H1 (cell line): ENCODE measurements around the gene PIAS3.

ENCODE experiments used
- CREB1 ChIP-seq: IDR thresholded peaks from 2 replicates; pipeline ENCODE4 v1.6.1; 2012; ENCODE audit warnings: inconsistent platforms
- CTCF ChIP-seq, 3 experiments: IDR thresholded peaks; 1 replicate in 2 of 3; 2 replicates in 1 of 3; pipeline versions ENCODE4 v1.5.1 to v1.6.1; 2011; ENCODE audit warnings: low read length in 3 of 3, mild to moderate bottlenecking in 3 of 3, inconsistent platforms in 2 of 3, low read depth in 1 of 3, moderate library complexity in 1 of 3; ENCODE audit not compliant: insufficient read depth in 1 of 3; ENCODE audit errors: control extremely low read depth in 1 of 3
- NRF1 ChIP-seq: IDR thresholded peaks from 2 replicates; pipeline ENCODE4 v1.6.1; 2011; ENCODE audit warnings: mild to moderate bottlenecking, low read depth, low read length, improper control_type of control experiment
- POLR2A ChIP-seq, 2 experiments: IDR thresholded peaks; 1 replicate in 1 of 2; 2 replicates in 1 of 2; pipeline ENCODE4 v1.6.1; 2011; ENCODE audit warnings: low read depth in 2 of 2, low read length in 2 of 2, mild to moderate bottlenecking in 2 of 2; ENCODE audit errors: control extremely low read depth in 1 of 2
- SIN3A ChIP-seq, 2 experiments: IDR thresholded peaks in 1 of 2; conservative IDR thresholded peaks in 1 of 2; 2 replicates each; pipeline ENCODE4 v1.6.1; 2011 to 2012; ENCODE audit warnings: low read length in 2 of 2, improper control_type of control experiment in 1 of 2, low read depth in 1 of 2, mild to moderate bottlenecking in 1 of 2
- SUZ12 ChIP-seq: fragments of 200-600 bp; sonication (generic); IDR thresholded peaks from 2 replicates; pipeline ENCODE4 v1.6.1; 2012; ENCODE audit warnings: mild to moderate bottlenecking, inconsistent platforms, low read length, moderate library complexity, mixed read lengths

GRCh38 chr1:145799806-145800205 lies 59.1 kb downstream of the PIAS3 start:
- TF ChIP-seq NRF1 (no peak), SUZ12 (no peak), CREB1 (no peak), POLR2A (IDR thresholded peaks at IDR 0.05; ENCODE audit: control extremely low read depth in 1 of 2, low read depth in 2 of 2, low read length in 2 of 2) (no peak), SIN3A (conservative IDR thresholded peaks at IDR 0.05 in 1 of 2, IDR thresholded peaks at IDR 0.05 in 1 of 2; ENCODE audit: low read depth in 1 of 2, low read length in 2 of 2) (no peak), CTCF (IDR thresholded peaks at IDR 0.05; ENCODE audit: control extremely low read depth in 1 of 3, insufficient read depth in 1 of 3, low read depth in 1 of 3, low read length in 3 of 3) (no peak)
